ENCODE measurements around the gene TKTL2.

- TF ChIP-seq, protein P1, sequence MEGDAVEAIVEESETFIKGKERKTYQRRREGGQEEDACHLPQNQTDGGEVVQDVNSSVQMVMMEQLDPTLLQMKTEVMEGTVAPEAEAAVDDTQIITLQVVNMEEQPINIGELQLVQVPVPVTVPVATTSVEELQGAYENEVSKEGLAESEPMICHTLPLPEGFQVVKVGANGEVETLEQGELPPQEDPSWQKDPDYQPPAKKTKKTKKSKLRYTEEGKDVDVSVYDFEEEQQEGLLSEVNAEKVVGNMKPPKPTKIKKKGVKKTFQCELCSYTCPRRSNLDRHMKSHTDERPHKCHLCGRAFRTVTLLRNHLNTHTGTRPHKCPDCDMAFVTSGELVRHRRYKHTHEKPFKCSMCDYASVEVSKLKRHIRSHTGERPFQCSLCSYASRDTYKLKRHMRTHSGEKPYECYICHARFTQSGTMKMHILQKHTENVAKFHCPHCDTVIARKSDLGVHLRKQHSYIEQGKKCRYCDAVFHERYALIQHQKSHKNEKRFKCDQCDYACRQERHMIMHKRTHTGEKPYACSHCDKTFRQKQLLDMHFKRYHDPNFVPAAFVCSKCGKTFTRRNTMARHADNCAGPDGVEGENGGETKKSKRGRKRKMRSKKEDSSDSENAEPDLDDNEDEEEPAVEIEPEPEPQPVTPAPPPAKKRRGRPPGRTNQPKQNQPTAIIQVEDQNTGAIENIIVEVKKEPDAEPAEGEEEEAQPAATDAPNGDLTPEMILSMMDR (conservative IDR thresholded peaks at IDR 0.05; ENCODE audit: low read length): no peak
- no peak for TF ChIP-seq EZH2phosphoT487 (IDR thresholded peaks at IDR 0.05; ENCODE audit: borderline replicate concordance, low read depth, low read length)
Observed at GRCh38 chr4:163500586-163500985, 27.0 kb upstream of the TKTL2 start.

Measured in OCI-LY7 (cell line).